NCI-H1694 treated with DMSO at 0.1 percent for 48 hours (cell line): Measurements from ENCODE around the gene OR2Y1.
A peak's percentile ranks its signal among the peaks of the same experiment; 100 is the strongest.
"Not testable (repeated sequence)": the region's sequence is repeated elsewhere in the genome, so short reads cannot be mapped to it uniquely, and the experiment has no call there.

ENCODE experiments used
- DNase-seq: peaks from one replicate; lab custom pipeline; 2025; lab: John Stamatoyannopoulos, UW

The OR2Y1 gene

GRCh38 chr5:180739271-180739670 lies 587 bp downstream of the OR2Y1 start:
- no peak for DNase-seq

- DNase-seq: no peak
Measured at GRCh38 chr5:180736536-180736935, 3.3 kb downstream of the OR2Y1 start.

- DNase-seq: no peak
Measured at GRCh38 chr5:180724944-180725343, 14.9 kb downstream of the OR2Y1 start.

GRCh38 chr5:180723936-180724335 lies 15.9 kb downstream of the OR2Y1 start:
- no peak for DNase-seq

- no peak for DNase-seq
Measured at GRCh38 chr5:180720486-180720885, 19.4 kb downstream of the OR2Y1 start.

GRCh38 chr5:180719781-180720180 lies 20.1 kb downstream of the OR2Y1 start:
- DNase-seq: no peak

GRCh38 chr5:180718810-180719453 lies 20.9 kb downstream of the OR2Y1 start:
- peak; percentile 8 for DNase-seq

GRCh38 chr5:180717989-180718388 lies 21.9 kb downstream of the OR2Y1 start:
- no peak for DNase-seq

GRCh38 chr5:180704362-180704761 lies 35.5 kb downstream of the OR2Y1 start:
- DNase-seq: no peak

GRCh38 chr5:180703912-180704311 lies 35.9 kb downstream of the OR2Y1 start:
- DNase-seq: no peak

- not testable (repeated sequence) for DNase-seq
Measured at GRCh38 chr5:180703371-180703770, 36.5 kb downstream of the OR2Y1 start.

- not testable (repeated sequence) for DNase-seq
Measured at GRCh38 chr5:180700440-180700839, 39.4 kb downstream of the OR2Y1 start.

GRCh38 chr5:180699042-180699441 lies 40.8 kb downstream of the OR2Y1 start:
- no peak for DNase-seq

- DNase-seq: no peak
Measured at GRCh38 chr5:180696116-180696515, 43.7 kb downstream of the OR2Y1 start.

GRCh38 chr5:180692429-180692828 lies 47.4 kb downstream of the OR2Y1 start:
- DNase-seq: no peak

GRCh38 chr5:180691046-180691445 lies 48.8 kb downstream of the OR2Y1 start:
- no peak for DNase-seq

- no peak for DNase-seq
Measured at GRCh38 chr5:180690562-180690961, 49.3 kb downstream of the OR2Y1 start.

- DNase-seq: no peak
Measured at GRCh38 chr5:180689775-180690174, 50.1 kb downstream of the OR2Y1 start.
